Kidney epithelial cell (primary cell): ENCODE measurements around the gene SSBP2. TPM values are rescaled to one million over a fixed set of nuclear protein-coding genes. Genes with fewer than 3 reads are reported as not detected.
A peak's percentile ranks its signal among the peaks of the same experiment; 100 is the strongest.

Experiments used
- DNase-seq: peaks from one replicate; pipeline ENCODE4 v3.0.0-alpha.2; 2010; ENCODE audit warnings: low read depth
- H3K27me3 ChIP-seq: 2 replicates; pipeline ENCODE4 v1.6.0; 2011; ENCODE audit warnings: low read length; ENCODE audit not compliant: control insufficient read depth, insufficient read depth
- H3K36me3 ChIP-seq: 2 replicates; pipeline ENCODE4 v1.5.1; 2011; ENCODE audit warnings: low read length; ENCODE audit not compliant: control insufficient read depth, insufficient read depth
- H3K4me3 ChIP-seq: 2 replicates; pipeline ENCODE4 v1.5.1; 2011; ENCODE audit warnings: low read depth, mild to moderate bottlenecking, control low read depth, low read length
- total RNA-seq: library from RNA; depleted of rRNA; stranded (reverse); fragments of >200 nt; gene quantifications from 2 replicates; pipeline ENCODE4 v1.2.3, GENCODE V29; 2015
- TF ChIP-seq, protein P1 (sequence below): IDR thresholded peaks from 2 replicates; pipeline ENCODE4 v1.5.1; 2011; ENCODE audit warnings: mild to moderate bottlenecking, moderate library complexity, low read length, control low read depth, inconsistent platforms; ENCODE audit not compliant: insufficient read depth, poor library complexity, severe bottlenecking

SSBP2 gene
- total RNA-seq, 1 donor from 2014 or later, result 5.3 TPM

DNA sequence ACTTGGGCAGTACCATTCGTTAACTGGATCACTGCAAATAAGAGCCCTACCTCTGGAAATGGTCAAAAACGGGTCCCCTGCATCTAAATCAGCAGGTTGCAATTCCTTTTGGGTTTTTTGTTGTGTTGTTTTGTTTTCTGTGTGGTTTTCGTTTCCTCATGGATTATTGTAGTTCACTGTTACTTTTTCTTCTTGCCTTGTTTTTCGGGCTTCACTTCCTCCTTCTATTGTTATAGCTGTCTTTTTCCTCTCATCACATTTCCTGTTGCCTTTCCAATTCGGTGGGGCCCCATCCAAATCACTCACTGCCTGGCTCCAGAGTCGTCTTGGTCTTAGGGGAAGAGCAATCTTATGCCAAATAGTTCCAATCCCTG lies 8.7 kb upstream of the SSBP2 start:
- H3K36me3 ChIP-seq, result no peaks in the 10 kb centered on the region
- DNase-seq, result no peak
- no peaks in the 10 kb centered on the region for H3K27me3 ChIP-seq
- H3K4me3 ChIP-seq, result no peak overlapping the region
- TF ChIP-seq, protein P1, sequence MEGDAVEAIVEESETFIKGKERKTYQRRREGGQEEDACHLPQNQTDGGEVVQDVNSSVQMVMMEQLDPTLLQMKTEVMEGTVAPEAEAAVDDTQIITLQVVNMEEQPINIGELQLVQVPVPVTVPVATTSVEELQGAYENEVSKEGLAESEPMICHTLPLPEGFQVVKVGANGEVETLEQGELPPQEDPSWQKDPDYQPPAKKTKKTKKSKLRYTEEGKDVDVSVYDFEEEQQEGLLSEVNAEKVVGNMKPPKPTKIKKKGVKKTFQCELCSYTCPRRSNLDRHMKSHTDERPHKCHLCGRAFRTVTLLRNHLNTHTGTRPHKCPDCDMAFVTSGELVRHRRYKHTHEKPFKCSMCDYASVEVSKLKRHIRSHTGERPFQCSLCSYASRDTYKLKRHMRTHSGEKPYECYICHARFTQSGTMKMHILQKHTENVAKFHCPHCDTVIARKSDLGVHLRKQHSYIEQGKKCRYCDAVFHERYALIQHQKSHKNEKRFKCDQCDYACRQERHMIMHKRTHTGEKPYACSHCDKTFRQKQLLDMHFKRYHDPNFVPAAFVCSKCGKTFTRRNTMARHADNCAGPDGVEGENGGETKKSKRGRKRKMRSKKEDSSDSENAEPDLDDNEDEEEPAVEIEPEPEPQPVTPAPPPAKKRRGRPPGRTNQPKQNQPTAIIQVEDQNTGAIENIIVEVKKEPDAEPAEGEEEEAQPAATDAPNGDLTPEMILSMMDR, result no peak

DNA sequence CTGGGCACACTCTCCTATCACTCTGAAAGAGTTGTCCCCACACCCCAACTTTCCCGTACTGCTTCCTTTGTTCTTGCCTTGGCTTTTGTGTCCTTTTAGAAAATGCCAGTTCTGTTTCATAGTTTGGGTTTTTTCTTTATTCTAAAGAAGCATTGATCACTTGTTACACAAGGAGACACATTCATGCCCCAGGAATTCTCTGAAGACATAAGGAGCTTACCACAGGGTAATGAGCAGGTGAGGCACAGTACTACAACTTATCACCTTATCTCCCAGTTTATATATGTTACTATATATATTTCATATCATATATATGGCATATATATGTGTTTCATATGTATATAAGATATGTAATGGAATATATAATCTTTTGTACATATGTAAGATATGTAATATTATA lies 6.5 kb upstream of the SSBP2 start:
- Histone ChIP-seq H3K4me3 (no peak overlapping the region), H3K27me3 (no peaks in the 10 kb centered on the region), H3K36me3 (no peaks in the 10 kb centered on the region)
- no peak for DNase-seq
- TF ChIP-seq, protein P1, result no peak

DNA sequence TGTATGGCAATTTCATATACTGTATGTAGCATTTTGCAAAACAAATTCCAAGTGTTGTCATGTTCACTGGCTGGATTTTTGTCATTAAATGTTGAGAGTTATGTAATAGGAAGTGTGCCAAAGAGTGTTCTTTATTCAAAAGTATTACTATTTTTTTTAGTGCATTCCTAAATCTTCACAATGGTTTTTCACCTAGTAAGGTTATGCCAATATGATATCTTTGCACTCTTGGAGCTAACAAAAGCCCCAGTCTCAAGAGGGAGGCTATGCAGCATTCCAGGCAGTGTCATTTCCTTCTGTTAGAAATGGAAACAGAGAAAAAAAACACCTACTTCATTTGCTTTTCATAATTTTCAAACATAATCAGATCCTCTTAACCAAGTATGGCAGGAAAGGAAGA lies 5.1 kb upstream of the SSBP2 start:
- TF ChIP-seq, protein P1, result no peak
- no peaks in the 10 kb centered on the region for H3K27me3 ChIP-seq
- no peak overlapping the region for H3K4me3 ChIP-seq
- DNase-seq, result no peak
- no peaks in the 10 kb centered on the region for H3K36me3 ChIP-seq

DNA sequence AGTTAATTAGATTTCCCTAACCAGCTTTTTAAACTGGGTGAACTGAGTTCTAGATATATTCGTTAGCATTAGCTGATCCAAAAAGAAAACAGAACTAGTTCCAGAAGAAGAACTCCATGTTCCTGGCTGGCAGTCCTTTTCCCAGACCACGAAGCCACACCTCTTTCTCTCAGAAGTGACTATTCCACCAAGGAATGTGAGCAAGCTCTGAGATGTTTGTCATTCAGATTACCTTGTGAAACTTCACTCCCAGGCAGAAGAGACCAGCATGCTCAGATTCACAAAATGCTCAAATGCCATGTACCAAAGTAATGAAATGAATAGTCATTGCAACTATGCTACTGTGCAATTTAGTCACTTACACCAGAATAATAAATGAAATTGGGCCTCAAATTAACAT lies 4.4 kb upstream of the SSBP2 start:
- H3K36me3 ChIP-seq, result no peaks in the 10 kb centered on the region
- H3K4me3 ChIP-seq, result no peak overlapping the region
- TF ChIP-seq, protein P1, result no peak
- no peaks in the 10 kb centered on the region for H3K27me3 ChIP-seq
- peak; percentile 88 for DNase-seq

DNA sequence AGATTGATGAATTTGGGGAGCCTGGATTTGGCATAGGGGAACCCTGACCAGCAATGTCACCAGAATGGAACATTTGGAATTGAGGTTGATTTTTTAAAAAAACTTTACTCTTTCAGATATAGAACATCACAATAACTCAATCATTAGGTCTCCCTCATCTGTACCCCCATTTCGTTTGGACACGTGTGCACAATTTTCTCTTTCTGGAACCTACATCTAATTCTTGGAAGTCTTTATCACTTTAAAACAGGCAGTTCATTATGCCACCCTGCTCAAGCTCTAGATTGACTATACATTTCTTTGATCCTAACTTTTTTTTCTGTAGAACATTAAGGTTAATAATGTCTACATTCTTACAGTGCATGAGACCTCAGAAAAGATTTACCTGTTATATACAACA lies 3.7 kb upstream of the SSBP2 start:
- TF ChIP-seq, protein P1, result no peak
- no peak for DNase-seq
- H3K36me3 ChIP-seq, result no peaks in the 10 kb centered on the region
- no peak overlapping the region for H3K4me3 ChIP-seq
- H3K27me3 ChIP-seq, result no peaks in the 10 kb centered on the region

DNA sequence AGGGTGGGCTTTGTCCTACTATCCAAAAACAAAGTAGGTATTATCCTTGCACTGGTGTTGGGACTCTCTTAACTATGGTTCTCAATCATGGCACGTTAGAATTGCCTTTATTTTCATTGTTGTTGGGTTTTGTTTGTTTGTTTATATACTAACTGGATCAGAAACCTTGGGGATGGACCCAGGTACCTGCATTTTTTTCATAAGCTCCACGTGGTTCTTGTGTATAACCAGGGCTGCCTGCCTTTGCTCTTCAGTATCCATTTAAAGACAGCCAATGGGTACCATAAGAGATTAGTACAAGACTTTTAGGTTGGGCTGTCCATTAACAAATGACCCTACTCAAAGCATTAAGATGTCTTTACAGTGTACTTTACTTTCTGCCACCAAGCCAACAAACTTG lies 2.5 kb upstream of the SSBP2 start:
- Histone ChIP-seq H3K4me3 (no peak overlapping the region), H3K27me3 (no peaks in the 10 kb centered on the region), H3K36me3 (no peaks in the 10 kb centered on the region)
- TF ChIP-seq, protein P1, result no peak
- DNase-seq, result no peak
